OCI-LY3 (cell line): Measurements from ENCODE around the gene SRM.

ENCODE experiments used
- CTCF ChIP-seq: fragments of 200-600, 300-600 bp; sonication (generic); IDR thresholded peaks from 2 replicates; pipeline ENCODE4 v1.5.1; 2014; ENCODE audit warnings: antibody characterized with exemption, low read length, low read depth
- EZH2phosphoT487 ChIP-seq: fragments of 200-600 bp; shearing (Covaris generic); IDR thresholded peaks from 2 replicates; pipeline ENCODE4 v1.6.1; 2018; ENCODE audit warnings: antibody characterized with exemption, mixed run types, low read depth

- TF ChIP-seq CTCF (no peak), EZH2phosphoT487 (no peak)
Measured at GRCh38 chr1:11080931-11081330, 21.1 kb upstream of the SRM start.
